Mucosa of descending colon (tissue), 3 donors: ENCODE measurements around the gene SLC39A1. TPM values are rescaled to one million over a fixed set of nuclear protein-coding genes. Genes with fewer than 3 reads are reported as not detected.
"Not testable (repeated sequence)": the region's sequence is repeated elsewhere in the genome, so short reads cannot be mapped to it uniquely, and the experiment has no call there.

Experiments used
- ATAC-seq: fragments of 200-7000 bp; cut with Tn5 transposase; one replicate; pipeline ENCODE4 v1.9.1; 2020; ENCODE audit warnings: mild to moderate bottlenecking, moderate library complexity
- DNase-seq, 3 donors: peaks; one replicate each; pipeline ENCODE4 v3.0.0-alpha.2; 2020
- H3K36me3 ChIP-seq: fragments of 200-600 bp; one replicate; pipeline ENCODE4 v1.8.0; 2021; ENCODE audit warnings: low read depth, mild to moderate bottlenecking
- H3K4me1 ChIP-seq: fragments of 200-600 bp; one replicate; pipeline ENCODE4 v1.8.0; 2021; ENCODE audit warnings: low read depth, mild to moderate bottlenecking
- H3K4me3 ChIP-seq: fragments of 200-600 bp; one replicate; pipeline ENCODE4 v1.8.0; 2021; ENCODE audit warnings: mild to moderate bottlenecking
- H3K9me3 ChIP-seq: fragments of 200-600 bp; one replicate; pipeline ENCODE4 v1.8.0; 2021; ENCODE audit warnings: mild to moderate bottlenecking
- intact Hi-C, 2 donors: fragments of 100-400 bp; cut with DNase I in 1 of 2; cut with micrococcal nuclease in 1 of 2; formaldehyde crosslinking; loops; one replicate each; pipeline versions ENCODE4 v1.11.0 to v1.11.1; 2022; cut with DNase I, micrococcal nuclease
- microRNA-seq: library from miRNA; unstranded; fragments of <30 nt; microRNA quantifications from one replicate; pipeline ENCODE4, GENCODE V29; 2019
- total RNA-seq, 3 donors: library from RNA; stranded (reverse); fragmentation: NEBNext Ultra II Directional in 2 of 3; extraction: Animal tissue kit (Norgen Biotek cat#: 25700) in 2 of 3; gene quantifications; one replicate each; pipeline versions ENCODE4 v1.2.1 to v1.2.4, GENCODE V29; 2021 to 2023
- TF ChIP-seq, protein P1 (sequence below): fragments of 200-600 bp; IDR thresholded peaks from one replicate; pipeline ENCODE4 v1.8.0; 2022; ENCODE audit warnings: antibody characterized with exemption, mild to moderate bottlenecking
- donor health status: DM: no; HTN: no; CAD: no; lungs with moderate emphysema.
- donor health status: DM: no; HTN: no; CAD: no.
- donor health status: DM: no; HTN: yes; CAD: no.

The SLC39A1 gene
- total RNA-seq, 3 donors from 2014 or later = 66.7 to 74.7 (median 66.7) TPM

- Histone ChIP-seq H3K4me1 (peaks cover 23% of the 10 kb centered on the region), H3K9me3 (no peaks in the 10 kb centered on the region), H3K36me3 (no peaks in the 10 kb centered on the region), H3K4me3 (no peak overlapping the region)
- intact Hi-C loops = no loop called here
- ATAC-seq (no peak), DNase-seq (no peak)
- TF ChIP-seq, protein P1, sequence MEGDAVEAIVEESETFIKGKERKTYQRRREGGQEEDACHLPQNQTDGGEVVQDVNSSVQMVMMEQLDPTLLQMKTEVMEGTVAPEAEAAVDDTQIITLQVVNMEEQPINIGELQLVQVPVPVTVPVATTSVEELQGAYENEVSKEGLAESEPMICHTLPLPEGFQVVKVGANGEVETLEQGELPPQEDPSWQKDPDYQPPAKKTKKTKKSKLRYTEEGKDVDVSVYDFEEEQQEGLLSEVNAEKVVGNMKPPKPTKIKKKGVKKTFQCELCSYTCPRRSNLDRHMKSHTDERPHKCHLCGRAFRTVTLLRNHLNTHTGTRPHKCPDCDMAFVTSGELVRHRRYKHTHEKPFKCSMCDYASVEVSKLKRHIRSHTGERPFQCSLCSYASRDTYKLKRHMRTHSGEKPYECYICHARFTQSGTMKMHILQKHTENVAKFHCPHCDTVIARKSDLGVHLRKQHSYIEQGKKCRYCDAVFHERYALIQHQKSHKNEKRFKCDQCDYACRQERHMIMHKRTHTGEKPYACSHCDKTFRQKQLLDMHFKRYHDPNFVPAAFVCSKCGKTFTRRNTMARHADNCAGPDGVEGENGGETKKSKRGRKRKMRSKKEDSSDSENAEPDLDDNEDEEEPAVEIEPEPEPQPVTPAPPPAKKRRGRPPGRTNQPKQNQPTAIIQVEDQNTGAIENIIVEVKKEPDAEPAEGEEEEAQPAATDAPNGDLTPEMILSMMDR = no peak
Observed at GRCh38 chr1:153919876-153920852, 43.2 kb downstream of the SLC39A1 start.

DNA sequence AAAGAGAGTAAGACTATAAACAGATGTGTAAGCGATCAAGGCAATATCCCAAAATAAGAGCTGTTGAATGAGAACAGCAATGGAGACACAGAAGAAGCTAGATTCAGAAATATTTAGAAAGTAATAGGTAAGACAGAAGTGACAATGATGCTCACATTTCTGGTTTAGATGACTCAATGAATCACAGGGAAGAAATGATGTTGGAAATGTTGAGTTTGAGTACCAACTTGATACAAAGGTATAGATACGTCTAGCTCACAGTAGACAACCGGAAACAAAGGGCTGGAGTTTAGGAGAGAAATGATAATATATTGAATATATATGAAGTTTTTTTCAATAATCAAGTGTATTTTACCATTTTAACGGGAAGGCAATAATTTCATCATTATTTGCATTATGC is 47.0 kb downstream of the SLC39A1 start:
- TF ChIP-seq, protein P1 = no peak
- Histone ChIP-seq H3K4me1 (peaks cover 15% of the 10 kb centered on the region), H3K36me3 (no peaks in the 10 kb centered on the region), H3K4me3 (no peak overlapping the region), H3K9me3 (no peaks in the 10 kb centered on the region)
- DNase-seq (no peak), ATAC-seq (no peak)
- intact Hi-C loops = no loop called here

DNA sequence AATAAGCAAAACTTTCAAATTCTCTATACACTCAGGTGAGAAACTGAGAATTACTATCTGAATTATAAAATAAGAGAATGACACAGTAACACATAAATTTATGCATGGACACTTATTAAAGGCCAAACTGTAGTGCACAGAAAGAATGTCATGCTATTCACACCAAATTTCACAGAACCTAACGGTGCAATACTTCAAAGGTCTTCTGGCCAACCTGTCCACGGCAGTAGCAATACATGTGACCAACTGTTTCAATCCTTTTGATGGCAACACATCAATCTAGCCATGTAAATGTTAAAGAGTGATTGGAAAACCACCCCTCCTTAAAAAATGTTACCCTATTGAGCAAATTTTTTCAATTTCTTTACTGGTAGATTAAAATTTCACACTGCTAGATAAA is 51.0 kb downstream of the SLC39A1 start:
- H3K9me3 ChIP-seq = no peaks in the 10 kb centered on the region
- H3K4me1 ChIP-seq = no peaks in the 10 kb centered on the region
- H3K4me3 ChIP-seq = no peak overlapping the region
- DNase-seq (no peak), ATAC-seq (no peak)
- TF ChIP-seq, protein P1 = no peak
- H3K36me3 ChIP-seq = no peaks in the 10 kb centered on the region
- intact Hi-C loops = no loop called here

DNA sequence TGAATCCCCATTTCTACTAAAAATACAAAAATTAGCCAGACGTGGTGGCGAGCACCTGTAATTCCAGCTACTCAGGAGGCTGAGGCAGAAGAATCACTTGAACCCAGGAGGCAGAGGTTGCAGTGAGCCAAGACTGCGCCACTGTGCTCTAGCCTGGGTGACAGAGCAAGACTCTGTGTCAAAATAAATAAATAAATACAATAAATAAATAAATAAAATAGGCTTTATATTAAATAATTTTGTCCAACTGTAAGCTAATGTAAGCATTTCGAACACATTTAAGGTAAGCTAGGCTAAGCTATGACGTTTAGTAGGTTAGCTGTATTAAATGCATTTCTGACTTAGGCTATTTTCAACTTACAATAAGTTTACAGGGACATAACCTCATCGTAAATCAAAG is 52.8 kb downstream of the SLC39A1 start:
- H3K4me3 ChIP-seq, H3K9me3 ChIP-seq, H3K4me1 ChIP-seq, DNase-seq, H3K36me3 ChIP-seq, intact Hi-C loops, ATAC-seq: not testable (repeated sequence)

Small RNA genes lying within 50 kb of the gene (microRNA-seq; reads per million reads assigned to microRNA genes)
- not detected for gene MIR6737

Other genes with a start within 250 kb of the SLC39A1 start
- 10 to 100 TPM; 30.6 to 52.3 (median 36.1) TPM for gene INTS3, start 235.5 kb downstream of the SLC39A1 start, total RNA-seq
- 10 to 100 TPM; 17.9 to 35.1 (median 22.9) TPM for gene SLC27A3, start 188.1 kb downstream of the SLC39A1 start, total RNA-seq
- gene GATAD2B, start 40.6 kb downstream of the SLC39A1 start, total RNA-seq = 10 to 100 TPM; 34.4 to 64.8 (median 36.3) TPM
- 10 to 100 TPM; 44.3 to 65.6 (median 46.5) TPM for gene DENND4B, start 16.8 kb downstream of the SLC39A1 start, total RNA-seq
- gene CRTC2, start 4.9 kb downstream of the SLC39A1 start, total RNA-seq = 10 to 100 TPM; 30.0 to 47.3 (median 47.1) TPM
- gene CREB3L4, start 4.4 kb upstream of the SLC39A1 start, total RNA-seq = 10 to 100 TPM in 2 of 3 donors, 1 to 10 TPM in 1; 9.9 to 26.9 (median 23.0) TPM
- 100 to 1,000 TPM; 119 to 153 (median 124) TPM for gene JTB, start 14.1 kb upstream of the SLC39A1 start, total RNA-seq
- gene RAB13, start 22.8 kb upstream of the SLC39A1 start, total RNA-seq = 10 to 100 TPM; 55.4 to 82.5 (median 77.5) TPM
- 1,000 to 10,000 TPM; 1,116 to 1,231 (median 1,134) TPM for gene RPS27, start 27.2 kb upstream of the SLC39A1 start, total RNA-seq
- under 1 TPM in 1 of 3 donors, not detected in 2; 0.06 TPM for gene NUP210L, start 191.5 kb upstream of the SLC39A1 start, total RNA-seq
- gene TPM3, start 228.6 kb upstream of the SLC39A1 start, total RNA-seq = 100 to 1,000 TPM; 260 to 585 (median 412) TPM
- not detected for gene CFAP141, start 242.8 kb upstream of the SLC39A1 start, total RNA-seq